ENCODE data around the gene THBS2. TPM values are rescaled to one million over a fixed set of nuclear protein-coding genes. Genes with fewer than 3 reads are reported as not detected.
"Not testable (repeated sequence)": the region's sequence is repeated elsewhere in the genome, so short reads cannot be mapped to it uniquely, and the experiment has no call there.

Gene THBS2
- total and polyA plus RNA-seq, 2 of the 4 experiments (the other 2 are of a cell fraction), result 97.3 to 113 TPM

- dilution Hi-C loops (cut with HindIII; ENCODE audit: low sequenced_read_pairs, unreplicated experiment) (no loop called here), in situ Hi-C loops (cut with MboI; ENCODE audit: low sequenced_read_pairs) (no loop called here), intact Hi-C loops (cut with micrococcal nuclease) (no loop called here)
- Histone ChIP-seq H4K91ac (ENCODE audit: insufficient read depth, low read depth, low read length) (no peak overlapping the region), H2BK120ac (ENCODE audit: low read depth, low read length) (no peak overlapping the region), H2AK9ac (replicated peaks; ENCODE audit: low read depth, low read length, poor library complexity) (no peak overlapping the region), H3K9me1 (ENCODE audit: insufficient read depth, low read length) (peaks cover 7% of the 10 kb centered on the region), H2BK15ac (ENCODE audit: low read depth, low read length) (no peak overlapping the region), H3K4me3 (ENCODE audit: insufficient read depth, low read depth, low read length) (no peak overlapping the region), H3K56ac (ENCODE audit: extremely low read depth, insufficient read depth, low read length) (no peak overlapping the region), H2BK5ac (ENCODE audit: low read depth, low read length, poor library complexity, severe bottlenecking) (no peak overlapping the region), H2AK5ac (ENCODE audit: low read depth, low read length) (no peak overlapping the region), H2AFZ (replicated peaks; ENCODE audit: low read length, poor library complexity) (no peak overlapping the region), H2BK20ac (ENCODE audit: low read depth, low read length) (no peak overlapping the region), H3K23ac (ENCODE audit: low read depth, low read length) (no peak overlapping the region), H4K20me1 (ENCODE audit: insufficient read depth, low read length) (no peaks in the 10 kb centered on the region), H3K4me1 (ENCODE audit: control insufficient read depth, insufficient read depth, low read length) (peaks cover 12% of the 10 kb centered on the region), H3K4me2 (ENCODE audit: low read depth, low read length) (no peak overlapping the region), H3K36me3 (ENCODE audit: control insufficient read depth, insufficient read depth, low read length) (no peaks in the 10 kb centered on the region), H3K27me3 (ENCODE audit: control insufficient read depth, insufficient read depth, low read length) (no peaks in the 10 kb centered on the region), H3K4ac (ENCODE audit: low read depth, low read length) (no peak overlapping the region), H4K8ac (ENCODE audit: low read depth in 2 of 2, low read length in 2 of 2) (no peak overlapping the region), H3K79me1 (ENCODE audit: low read depth in 1 of 2, low read length in 2 of 2) (no peaks in the 10 kb centered on the region), H3K27ac (ENCODE audit: insufficient read depth, low read length) (no peak overlapping the region), H3K14ac (replicated peaks; ENCODE audit: low read depth, low read length) (no peak overlapping the region), H3K9ac (ENCODE audit: low read depth, low read length) (no peak overlapping the region), H3K9me3 (ENCODE audit: control insufficient read depth, insufficient read depth, low read length) (no peaks in the 10 kb centered on the region; the same call in 1 of the 2 replicates), H3K18ac (ENCODE audit: low read depth, low read length) (no peak overlapping the region; the same call in 1 of the 2 replicates), H4K5ac (ENCODE audit: low read depth, low read length) (no peak overlapping the region)
- BruUV-seq (replicated peaks), result no TSS peak
- no peak for DNase-seq
- ChIA-PET CTCF (no interaction called here), POLR2A (ENCODE audit: unreplicated experiment) (no interaction called here)
- 60% methylated on average over 2 of the region's 3 CpGs; no CpG with 5 or more reads in 1 of the 2 experiments for WGBS, 2 experiments (ENCODE audit: extremely low coverage in 2 of 2, insufficient read length in 1 of 2)
- TF ChIP-seq MAZ (IDR thresholded peaks at IDR 0.05; ENCODE audit: borderline replicate concordance, low read depth, low read length) (no peak), SMC3 (IDR thresholded peaks at IDR 0.05; ENCODE audit: low read depth, low read length) (no peak), CHD1 (IDR thresholded peaks at IDR 0.05; ENCODE audit: low read depth, low read length) (no peak), NFE2L2 (IDR thresholded peaks at IDR 0.05; ENCODE audit: low read depth, low read length) (no peak), BHLHE40 (IDR thresholded peaks at IDR 0.05; ENCODE audit: low read depth, low read length) (no peak), ELK1 (IDR thresholded peaks at IDR 0.05; ENCODE audit: borderline replicate concordance, low read depth, low read length) (no peak)
- ATAC-seq (ENCODE audit: low read depth), result peak; percentile 35; the same call in 1 of the 2 replicates
Observed at GRCh38 chr6:169263374-169263773, 9.7 kb upstream of the THBS2 start.

DNA sequence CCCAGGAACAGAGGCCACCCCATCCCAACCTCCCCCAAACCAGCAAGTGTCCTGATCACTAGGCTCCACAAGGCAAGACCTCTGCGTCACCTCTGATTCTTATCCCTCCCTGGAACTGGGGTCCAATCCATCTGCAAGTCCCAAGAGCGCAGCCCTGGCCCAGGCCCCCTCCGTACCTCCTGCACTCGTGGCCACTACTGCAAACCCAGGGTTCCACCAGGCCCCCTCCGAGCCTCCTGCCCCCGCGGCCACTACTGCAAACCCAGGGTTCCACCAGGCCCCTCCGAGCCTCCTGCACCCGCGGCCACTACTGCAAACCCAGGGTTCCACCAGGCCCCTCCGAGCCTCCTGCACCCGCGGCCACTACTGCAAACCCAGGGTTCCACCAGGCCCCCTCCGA is 9.0 kb upstream of the THBS2 start:
- H3K4me2 ChIP-seq (ENCODE audit: low read depth, low read length); H3K79me1 ChIP-seq (ENCODE audit: low read depth in 1 of 2, low read length in 2 of 2); BruUV-seq (replicated peaks); H3K4me3 ChIP-seq (ENCODE audit: insufficient read depth, low read depth, low read length); dilution Hi-C loops (cut with HindIII; ENCODE audit: low sequenced_read_pairs, unreplicated experiment); H3K23ac ChIP-seq (ENCODE audit: low read depth, low read length); in situ Hi-C loops (cut with MboI; ENCODE audit: low sequenced_read_pairs); H3K27ac ChIP-seq (ENCODE audit: insufficient read depth, low read length); H2BK5ac ChIP-seq (ENCODE audit: low read depth, low read length, poor library complexity, severe bottlenecking); H3K9me1 ChIP-seq (ENCODE audit: insufficient read depth, low read length); POLR2A ChIA-PET (ENCODE audit: unreplicated experiment); H3K9ac ChIP-seq (ENCODE audit: low read depth, low read length); H4K8ac ChIP-seq (ENCODE audit: low read depth in 2 of 2, low read length in 2 of 2); H2BK15ac ChIP-seq (ENCODE audit: low read depth, low read length); H3K36me3 ChIP-seq (ENCODE audit: control insufficient read depth, insufficient read depth, low read length); H4K5ac ChIP-seq (ENCODE audit: low read depth, low read length); H2AFZ ChIP-seq (replicated peaks; ENCODE audit: low read length, poor library complexity); H3K18ac ChIP-seq (ENCODE audit: low read depth, low read length); H3K14ac ChIP-seq (replicated peaks; ENCODE audit: low read depth, low read length); H2AK5ac ChIP-seq (ENCODE audit: low read depth, low read length); ATAC-seq (ENCODE audit: low read depth); H2BK120ac ChIP-seq (ENCODE audit: low read depth, low read length); H3K27me3 ChIP-seq (ENCODE audit: control insufficient read depth, insufficient read depth, low read length); DNase-seq; H2BK20ac ChIP-seq (ENCODE audit: low read depth, low read length); H3K4ac ChIP-seq (ENCODE audit: low read depth, low read length); H3K56ac ChIP-seq (ENCODE audit: extremely low read depth, insufficient read depth, low read length); CTCF ChIA-PET; H4K20me1 ChIP-seq (ENCODE audit: insufficient read depth, low read length); H2AK9ac ChIP-seq (replicated peaks; ENCODE audit: low read depth, low read length, poor library complexity); H3K9me3 ChIP-seq (ENCODE audit: control insufficient read depth, insufficient read depth, low read length); intact Hi-C loops (cut with micrococcal nuclease); H4K91ac ChIP-seq (ENCODE audit: insufficient read depth, low read depth, low read length): not testable (repeated sequence)
- H3K4me1 ChIP-seq (ENCODE audit: control insufficient read depth, insufficient read depth, low read length), result peaks cover 12% of the 10 kb centered on the region
- 71% methylated on average over 4 of the region's 14 CpGs; no CpG with 5 or more reads in 1 of the 2 experiments for WGBS, 2 experiments (ENCODE audit: extremely low coverage in 2 of 2, insufficient read length in 1 of 2)
